H54 (cell line): ENCODE data around the gene ANKRD18A.
"Not testable (repeated sequence)": the region's sequence is repeated elsewhere in the genome, so short reads cannot be mapped to it uniquely, and the experiment has no call there.

Source experiments
- DNase-seq: peaks from one replicate; pipeline ENCODE4 v3.0.0; 2011; ENCODE audit warnings: low spot score, mixed read lengths; ENCODE audit not compliant: insufficient read length
- FAIRE-seq: peaks from 3 replicates; lab custom pipeline; 2011; peaks lifted over from hg19 to GRCh38; lab: Jason Lieb, UNC
- POLR2A ChIP-seq: IDR thresholded peaks from 2 replicates; pipeline ENCODE4 v1.6.1; 2011; ENCODE audit warnings: low read depth, mild to moderate bottlenecking, low read length

The ANKRD18A gene

GRCh38 chr9:38641985-38642864 lies 21.8 kb upstream of the ANKRD18A start:
- no peak for FAIRE-seq
- TF ChIP-seq POLR2A = no peak
- peak; percentile 11 for DNase-seq

- DNase-seq = no peak
- FAIRE-seq = no peak
- no peak for TF ChIP-seq POLR2A
Observed at GRCh38 chr9:38641142-38641541, 20.7 kb upstream of the ANKRD18A start.

- no peak for TF ChIP-seq POLR2A
- DNase-seq (no peak), FAIRE-seq (no peak)
Observed at GRCh38 chr9:38639577-38639940, 19.2 kb upstream of the ANKRD18A start.

GRCh38 chr9:38638881-38639576 lies 18.6 kb upstream of the ANKRD18A start:
- no peak for TF ChIP-seq POLR2A
- FAIRE-seq = no peak
- no peak for DNase-seq

GRCh38 chr9:38634315-38634714 lies 13.9 kb upstream of the ANKRD18A start:
- no peak for DNase-seq

GRCh38 chr9:38629511-38629910 lies 9.1 kb upstream of the ANKRD18A start:
- FAIRE-seq = no peak
- no peak for DNase-seq
- TF ChIP-seq POLR2A = no peak

More at GRCh38 chr9:38634315-38634714, 13.9 kb upstream of the ANKRD18A start:
- no peak for TF ChIP-seq POLR2A
- FAIRE-seq = no peak

GRCh38 chr9:38626006-38626405 lies 5.6 kb upstream of the ANKRD18A start:
- FAIRE-seq (no peak), DNase-seq (no peak)
- TF ChIP-seq POLR2A = no peak

GRCh38 chr9:38622951-38623350 lies 2.6 kb upstream of the ANKRD18A start:
- FAIRE-seq = no peak
- DNase-seq = no peak
- no peak for TF ChIP-seq POLR2A

- no peak for TF ChIP-seq POLR2A
- FAIRE-seq = no peak
- DNase-seq = no peak
Observed at GRCh38 chr9:38622288-38622674, 1.9 kb upstream of the ANKRD18A start.

- TF ChIP-seq POLR2A = no peak
- DNase-seq = no peak
- no peak for FAIRE-seq
Observed at GRCh38 chr9:38621434-38622287, 1.3 kb upstream of the ANKRD18A start.

- DNase-seq = no peak
- FAIRE-seq = no peak
Observed at GRCh38 chr9:38619556-38620447, 594 bp downstream of the ANKRD18A start.

GRCh38 chr9:38598029-38598745 lies 22.2 kb downstream of the ANKRD18A start:
- peak; percentile 38 for FAIRE-seq
- DNase-seq = not testable (repeated sequence)

More at GRCh38 chr9:38619556-38620447, 594 bp downstream of the ANKRD18A start:
- TF ChIP-seq POLR2A = no peak

- not testable (repeated sequence) for FAIRE-seq, DNase-seq
Observed at GRCh38 chr9:38595117-38595516, 25.3 kb downstream of the ANKRD18A start.

- DNase-seq = not testable (repeated sequence)
- FAIRE-seq = peak; percentile 70
Observed at GRCh38 chr9:38591346-38592063, 28.9 kb downstream of the ANKRD18A start.

GRCh38 chr9:38583765-38584164 lies 36.6 kb downstream of the ANKRD18A start:
- DNase-seq, FAIRE-seq: not testable (repeated sequence)

- not testable (repeated sequence) for FAIRE-seq, DNase-seq
Observed at GRCh38 chr9:38580112-38580511, 40.3 kb downstream of the ANKRD18A start.

GRCh38 chr9:38576181-38576580 lies 44.2 kb downstream of the ANKRD18A start:
- not testable (repeated sequence) for FAIRE-seq, DNase-seq
